H9 (cell line): ENCODE data around the gene XRCC3. TPM values are rescaled to one million over a fixed set of nuclear protein-coding genes. Genes with fewer than 3 reads are reported as not detected.

Experiments
- DNase-seq: peaks from one replicate; pipeline ENCODE4 v3.0.0-alpha.2; 2017
- H2AFZ ChIP-seq: one replicate; pipeline ENCODE4 v1.6.1; 2013; ENCODE audit warnings: mild to moderate bottlenecking, low read length, control low read depth, moderate library complexity
- H2AK5ac ChIP-seq: 2 replicates; pipeline ENCODE4 v1.6.1; 2013; ENCODE audit warnings: low read length, control low read depth, mixed read lengths; ENCODE audit not compliant: insufficient read length
- H2BK120ac ChIP-seq: one replicate; pipeline ENCODE4 v1.6.1; 2013; ENCODE audit warnings: low read depth, mild to moderate bottlenecking, low read length, control low read depth, inconsistent platforms; ENCODE audit not compliant: poor library complexity, severe bottlenecking
- H2BK12ac ChIP-seq: 2 replicates; pipeline ENCODE4 v1.6.1; 2013; ENCODE audit warnings: low read length, control low read depth, mixed read lengths, low read depth; ENCODE audit not compliant: insufficient read length
- H2BK15ac ChIP-seq: 2 replicates; pipeline ENCODE4 v1.6.1; 2013; ENCODE audit warnings: low read depth, low read length, control low read depth
- H2BK20ac ChIP-seq: one replicate; pipeline ENCODE4 v1.6.1; 2013; ENCODE audit warnings: low read depth, mild to moderate bottlenecking, low read length, control low read depth, inconsistent platforms; ENCODE audit not compliant: poor library complexity, severe bottlenecking
- H2BK5ac ChIP-seq: 2 replicates; pipeline ENCODE4 v1.6.1; 2013; ENCODE audit warnings: low read length, control low read depth, mixed read lengths; ENCODE audit not compliant: insufficient read length
- H3K14ac ChIP-seq: 2 replicates; pipeline ENCODE4 v1.6.1; 2013; ENCODE audit warnings: low read length, control low read depth; ENCODE audit not compliant: insufficient read depth
- H3K18ac ChIP-seq: 2 replicates; pipeline ENCODE4 v1.6.1; 2013; ENCODE audit warnings: low read depth, mild to moderate bottlenecking, mixed read lengths, low read length, control low read depth; ENCODE audit not compliant: insufficient read length
- H3K23ac ChIP-seq: 2 replicates; pipeline ENCODE4 v1.6.1; 2013; ENCODE audit warnings: low read length, control low read depth, mixed read lengths, low read depth; ENCODE audit not compliant: insufficient read length
- H3K23me2 ChIP-seq: 2 replicates; pipeline ENCODE4 v1.6.1; 2013; ENCODE audit warnings: low read depth, mild to moderate bottlenecking, mixed read lengths, low read length, control low read depth; ENCODE audit not compliant: insufficient read length, poor library complexity, severe bottlenecking
- H3K27ac ChIP-seq: 2 replicates; pipeline ENCODE4 v1.5.1; 2013; ENCODE audit warnings: low read length, control low read depth, mixed read lengths, low read depth; ENCODE audit not compliant: insufficient read length
- H3K27me3 ChIP-seq: 2 replicates; pipeline ENCODE4 v1.6.1; 2013; ENCODE audit warnings: low read length, control low read depth, inconsistent platforms; ENCODE audit not compliant: insufficient read depth
- H3K4ac ChIP-seq: 2 replicates; pipeline ENCODE4 v1.6.1; 2013; ENCODE audit warnings: low read depth, mild to moderate bottlenecking, control low read depth, inconsistent platforms, low read length, moderate library complexity
- H3K4me1 ChIP-seq: 2 replicates; pipeline ENCODE4 v1.6.1; 2013; ENCODE audit warnings: low read length, control low read depth, inconsistent platforms; ENCODE audit not compliant: insufficient read depth
- H3K4me2 ChIP-seq: 2 replicates; pipeline ENCODE4 v1.6.1; 2013; ENCODE audit warnings: low read length, control low read depth, mixed read lengths; ENCODE audit not compliant: insufficient read length, insufficient read depth
- H3K56ac ChIP-seq: 2 replicates; pipeline ENCODE4 v1.6.1; 2013; ENCODE audit warnings: low read depth, mild to moderate bottlenecking, mixed read lengths, low read length, control low read depth; ENCODE audit not compliant: insufficient read length
- H3K79me1 ChIP-seq: 2 replicates; pipeline ENCODE4 v1.6.1; 2013; ENCODE audit warnings: low read depth, mild to moderate bottlenecking, moderate library complexity, low read length, control low read depth, inconsistent platforms; ENCODE audit not compliant: insufficient read depth, poor library complexity, severe bottlenecking
- H3K79me2 ChIP-seq: 2 replicates; pipeline ENCODE4 v1.6.1; 2013; ENCODE audit warnings: low read length, control low read depth, inconsistent platforms; ENCODE audit not compliant: insufficient read depth
- H3K9ac ChIP-seq: 2 replicates; pipeline ENCODE4 v1.6.1; 2013; ENCODE audit warnings: low read length, control low read depth, mixed read lengths; ENCODE audit not compliant: insufficient read length; ENCODE audit errors: extremely low read depth
- H3K9me3 ChIP-seq: one replicate; pipeline ENCODE4 v1.6.1; 2013; ENCODE audit warnings: low read depth, low read length, inconsistent platforms; ENCODE audit not compliant: control insufficient read depth
- H3T11ph ChIP-seq: one replicate; pipeline ENCODE4 v1.6.1; 2013; ENCODE audit warnings: mild to moderate bottlenecking, low read length, control low read depth, inconsistent platforms
- H4K20me1 ChIP-seq: one replicate; pipeline ENCODE4 v1.6.1; 2013; ENCODE audit not compliant: control insufficient read depth, insufficient read length, insufficient read depth
- H4K5ac ChIP-seq: 2 replicates; pipeline ENCODE4 v1.6.1; 2013; ENCODE audit warnings: low read depth, mild to moderate bottlenecking, mixed read lengths, low read length, control low read depth; ENCODE audit not compliant: insufficient read length
- H4K8ac ChIP-seq: replicated peaks from 2 replicates; pipeline ENCODE4 v1.6.1; 2013; ENCODE audit warnings: low read length, control low read depth, mixed read lengths, low read depth; ENCODE audit not compliant: insufficient read length
- H4K91ac ChIP-seq: 2 replicates; pipeline ENCODE4 v1.6.1; 2013; ENCODE audit warnings: low read depth, mild to moderate bottlenecking, moderate library complexity, mixed read lengths, low read length, control low read depth; ENCODE audit not compliant: insufficient read length
- H3K27ac Mint-ChIP-seq, 3 experiments: 2 replicates in 2 of 3; 3 replicates in 1 of 3; pipeline ENCODE4 v1.8.0; 2020 to 2021; ENCODE audit warnings: mixed read lengths in 3 of 3, mild to moderate bottlenecking in 1 of 3, moderate library complexity in 1 of 3
- H3K27me3 Mint-ChIP-seq: 2 replicates; pipeline ENCODE4 v1.8.0; 2021; ENCODE audit warnings: low read depth, mild to moderate bottlenecking, moderate library complexity, mixed read lengths
- H3K36me3 Mint-ChIP-seq, 3 experiments: 2 replicates in 2 of 3; 3 replicates in 1 of 3; pipeline ENCODE4 v1.8.0; 2020 to 2021; ENCODE audit warnings: low read depth in 3 of 3, mixed read lengths in 3 of 3; ENCODE audit not compliant: insufficient read depth in 1 of 3
- H3K4me1 Mint-ChIP-seq, 2 experiments: 2 replicates each; pipeline ENCODE4 v1.8.0; 2020; ENCODE audit warnings: mixed read lengths in 2 of 2
- H3K4me3 Mint-ChIP-seq, 2 experiments: 2 replicates in 1 of 2; 3 replicates in 1 of 2; pipeline ENCODE4 v1.8.0; 2020 to 2021; ENCODE audit warnings: mild to moderate bottlenecking in 2 of 2, mixed read lengths in 2 of 2, moderate library complexity in 1 of 2
- H3K9me3 Mint-ChIP-seq, 2 experiments: 2 replicates in 1 of 2; 3 replicates in 1 of 2; pipeline ENCODE4 v1.8.0; 2020; ENCODE audit warnings: mild to moderate bottlenecking in 2 of 2, mixed read lengths in 2 of 2, moderate library complexity in 1 of 2
- CTCF ChIP-seq: fragments of 200-600 bp; sonication (generic); conservative IDR thresholded peaks from 3 replicates; pipeline ENCODE4 v1.8.0; 2021; ENCODE audit warnings: antibody characterized with exemption, mild to moderate bottlenecking
- WGBS: extraction: QIAGEN DNeasy Blood & Tissue Kit; methylation state at CpG from one replicate; pipeline ENCODE4 v1.1.7; 2013; ENCODE audit warnings: missing lambda C conversion rate, low lambda C conversion rate, mixed read lengths; ENCODE audit not compliant: insufficient read length; ENCODE audit errors: extremely low coverage; 5-methylcytosine and 5-hydroxymethylcytosine counted together
- total RNA-seq: library from RNA; stranded (reverse); gene quantifications from 2 replicates; pipeline ENCODE4 v1.2.1, GENCODE V29; 2021

XRCC3 gene
- total RNA-seq, 1 experiment from 2014 or later = 45.3 TPM

GRCh38 chr14:103662591-103662990, 52.7 kb downstream of the XRCC3 start:
- H3K4me2 ChIP-seq = no peak overlapping the region
- no peak overlapping the region for H2BK15ac ChIP-seq
- H3K4me1 ChIP-seq = no peaks in the 10 kb centered on the region
- H3K9me3 ChIP-seq = no peaks in the 10 kb centered on the region
- H2BK5ac ChIP-seq = no peak overlapping the region
- no peaks in the 10 kb centered on the region for H3K23me2 ChIP-seq
- H2BK12ac ChIP-seq = no peak overlapping the region
- H3K79me1 ChIP-seq = no peaks in the 10 kb centered on the region
- H3K36me3 Mint-ChIP-seq = peaks cover 33 to 74% (median 60%) of the 10 kb centered on the region in 3 experiments
- WGBS = no CpG with 5 or more reads among the region's 17 CpGs
- H3K27ac Mint-ChIP-seq = no peak overlapping the region
- no peak overlapping the region for H4K8ac ChIP-seq
- H3K56ac ChIP-seq = no peak overlapping the region
- H3T11ph ChIP-seq = no peak overlapping the region
- H3K18ac ChIP-seq = no peak overlapping the region
- no peaks in the 10 kb centered on the region for H3K27me3 Mint-ChIP-seq
- H3K9ac ChIP-seq = no peak overlapping the region
- H2AFZ ChIP-seq = no peak overlapping the region
- no peaks in the 10 kb centered on the region for H3K9me3 Mint-ChIP-seq
- no peak overlapping the region for H3K4ac ChIP-seq
- no peak overlapping the region for H3K23ac ChIP-seq
- H3K27ac ChIP-seq = no peak overlapping the region
- H4K20me1 ChIP-seq = no peaks in the 10 kb centered on the region
- H3K4me1 Mint-ChIP-seq = no peaks in the 10 kb centered on the region
- H2BK120ac ChIP-seq = no peak overlapping the region
- no peak for TF ChIP-seq CTCF
- H2AK5ac ChIP-seq = no peak overlapping the region
- H4K5ac ChIP-seq = no peak overlapping the region
- no peaks in the 10 kb centered on the region for H3K79me2 ChIP-seq
- H3K27me3 ChIP-seq = no peaks in the 10 kb centered on the region
- H2BK20ac ChIP-seq = no peak overlapping the region
- no peak overlapping the region for H3K14ac ChIP-seq
- H3K4me3 Mint-ChIP-seq = no peak overlapping the region
- H4K91ac ChIP-seq = no peak overlapping the region
- no peak for DNase-seq
